T47D (cell line): ENCODE data around the gene FCMR.

Experiments used
- DNase-seq, 2 experiments: peaks; one replicate each; pipeline versions ENCODE4 v3.0.0 to v3.0.0-alpha.2; 2011 to 2012; ENCODE audit warnings: low read depth in 1 of 2, low spot score in 1 of 2
- JUND ChIP-seq: IDR thresholded peaks from 2 replicates; pipeline ENCODE4 v1.6.1; 2012; ENCODE audit warnings: low read depth
- in situ Hi-C: cut with HindIII; loops from 2 replicates; pipeline ENCODE4 v1.10.0; 2016; ENCODE audit warnings: low sequenced_read_pairs, low pct_unique_long_range_greater_than_20kb

The FCMR gene

DNA sequence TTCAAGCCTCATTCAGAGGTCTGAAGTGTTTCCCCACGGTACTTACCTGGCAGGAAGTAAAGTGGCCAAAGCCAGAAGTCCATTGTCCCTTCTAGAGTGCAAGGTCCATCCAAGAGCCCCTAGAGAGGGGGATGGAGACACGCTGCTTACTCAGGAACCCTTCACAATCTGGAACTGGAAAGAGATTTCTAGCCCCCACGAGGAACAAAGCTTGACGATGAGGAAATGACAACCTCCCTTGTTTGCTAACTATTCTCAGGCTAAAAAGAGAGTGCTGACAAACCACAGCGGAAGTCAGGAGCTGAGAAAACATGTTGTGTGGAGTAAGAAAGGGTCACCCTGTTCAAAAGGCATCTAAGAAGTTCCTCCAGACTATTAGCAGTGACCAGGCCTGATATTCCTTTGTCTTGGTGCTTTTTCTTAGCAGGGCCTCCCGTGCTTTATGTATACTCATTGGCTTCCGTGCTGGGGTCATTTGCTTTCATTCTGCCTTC lies at the start of gene FCMR:
FCMR (minus strand) TSS at position 170 of the 494 bp plus-strand sequence; CDS start at position 83, 87 bp downstream.
- in situ Hi-C loops: no loop called here
- no peak for DNase-seq
- no peak for TF ChIP-seq JUND

DNA sequence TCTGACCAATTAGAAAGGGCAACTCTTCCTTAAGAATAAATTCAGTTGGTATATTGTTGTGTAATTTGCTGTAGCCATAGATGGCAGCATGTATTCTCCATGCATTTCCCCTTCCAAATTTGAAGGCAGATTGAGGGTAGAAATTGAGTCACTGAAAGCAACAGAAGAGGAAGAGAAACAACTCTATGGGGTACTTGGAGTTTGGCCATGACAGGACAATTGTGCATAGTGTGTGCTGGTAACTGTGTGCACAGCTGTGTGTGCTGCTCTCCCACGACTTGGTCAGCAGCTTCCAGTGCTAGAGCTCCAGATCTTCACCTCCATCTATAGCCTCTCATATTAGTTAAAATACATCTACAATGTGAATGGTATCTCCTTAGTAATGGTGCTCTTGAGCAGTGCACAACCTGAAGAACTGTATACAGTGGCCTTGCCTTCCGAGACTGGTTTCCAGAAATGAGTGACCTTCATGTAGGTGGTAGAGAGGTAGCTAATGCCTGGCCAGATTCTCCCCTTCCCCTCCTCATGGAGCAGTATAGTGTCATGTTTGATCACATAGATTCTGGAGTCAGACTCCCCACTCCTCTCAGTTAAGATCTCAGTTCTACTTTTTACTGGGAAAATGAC lies 49.4 kb upstream of the FCMR start:
- in situ Hi-C loops: no loop called here
- no peak for TF ChIP-seq JUND
- DNase-seq: no peak

GRCh38 chr1:206970446-206970845 lies 48.7 kb upstream of the FCMR start, which contains the start of gene FCAMR:
Gene FCAMR, minus strand, starts transcription at chr1:206970460. Its CDS starts 335 bp downstream, at chr1:206970125.
- in situ Hi-C loops: no loop called here
- DNase-seq: no peak
- TF ChIP-seq JUND: no peak

DNA sequence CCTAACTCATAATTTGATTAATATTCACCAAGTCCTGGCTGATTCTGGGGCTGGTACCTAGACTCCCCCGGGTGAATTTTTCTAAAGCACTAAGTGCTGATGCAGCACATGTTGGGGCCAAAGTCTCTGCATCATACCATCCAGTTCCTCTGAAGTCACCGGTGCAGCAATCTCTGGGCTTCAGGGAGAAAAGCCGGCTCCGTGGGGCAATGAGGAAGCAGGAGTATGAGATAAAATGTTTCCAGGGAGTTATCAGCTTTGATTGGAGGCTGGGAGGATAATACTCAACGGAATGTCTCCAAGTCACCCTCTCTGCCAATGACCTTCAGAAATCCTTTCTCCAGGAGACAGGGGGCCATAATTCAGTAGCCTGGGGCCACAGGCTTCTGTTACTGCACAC lies 47.3 kb upstream of the FCMR start:
- in situ Hi-C loops: no loop called here
- no peak for DNase-seq
- no peak for TF ChIP-seq JUND

- no peak for DNase-seq
- in situ Hi-C loops: no loop called here
- TF ChIP-seq JUND: no peak
These were observed 45.5 kb upstream of the FCMR start for GRCh38 chr1:206967096-206967849.

DNA sequence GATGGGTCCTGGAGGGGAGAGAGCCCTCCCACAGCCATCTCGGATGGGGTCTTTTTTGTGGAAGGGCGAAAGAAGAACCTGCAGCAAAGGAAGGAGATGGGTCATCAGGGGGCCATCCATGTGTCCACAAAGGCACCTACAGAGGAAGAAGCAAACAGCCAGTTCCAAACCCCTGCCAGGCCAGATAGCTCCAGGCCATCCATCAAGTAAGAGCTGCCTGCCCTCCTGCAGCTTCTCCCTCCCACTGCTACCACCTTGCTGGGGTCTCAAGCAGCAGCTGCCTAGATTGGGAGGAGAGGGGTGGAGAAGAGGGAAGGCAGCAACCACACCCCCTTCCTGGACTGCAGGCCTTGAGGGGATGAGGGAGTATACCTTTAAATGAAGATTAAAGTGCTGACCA lies 44.0 kb upstream of the FCMR start:
- TF ChIP-seq JUND: no peak
- DNase-seq: no peak
- in situ Hi-C loops: no loop called here

- no peak for DNase-seq
These were observed 42.0 kb upstream of the FCMR start for GRCh38 chr1:206963740-206964139.

GRCh38 chr1:206963119-206963712 lies 41.5 kb upstream of the FCMR start:
- in situ Hi-C loops: no loop called here
- no peak for TF ChIP-seq JUND
- no peak for DNase-seq

More at GRCh38 chr1:206963740-206964139, 42.0 kb upstream of the FCMR start:
- in situ Hi-C loops: no loop called here
- TF ChIP-seq JUND: no peak

- DNase-seq: no peak
- in situ Hi-C loops: no loop called here
- TF ChIP-seq JUND: no peak
These were observed 40.5 kb upstream of the FCMR start for GRCh38 chr1:206962272-206962671.

DNA sequence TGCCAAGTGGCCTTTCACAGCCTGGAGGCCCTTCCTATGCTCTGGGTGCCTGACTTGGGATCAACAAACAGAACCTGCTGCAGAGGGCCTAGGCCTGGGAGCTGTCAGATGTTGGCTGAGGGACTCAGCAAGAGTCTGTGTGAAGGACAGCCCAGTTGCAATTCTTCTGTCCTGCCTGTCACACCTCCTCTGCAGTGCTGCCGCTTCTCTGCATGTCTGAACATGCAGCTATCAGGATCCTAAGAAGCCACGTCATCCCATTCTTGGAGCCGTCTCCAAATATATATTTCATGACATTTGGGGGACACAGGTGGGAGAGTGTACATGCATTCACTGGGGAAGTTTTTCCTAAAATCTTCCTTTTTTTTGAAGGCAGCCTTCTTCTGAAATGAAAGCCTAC lies 39.9 kb upstream of the FCMR start:
- no peak for DNase-seq
- no peak for TF ChIP-seq JUND
- in situ Hi-C loops: no loop called here

- in situ Hi-C loops: no loop called here
- no peak for TF ChIP-seq JUND
- no peak for DNase-seq
These were observed 39.1 kb upstream of the FCMR start for GRCh38 chr1:206960676-206961386.

GRCh38 chr1:206958144-206958543 lies 36.4 kb upstream of the FCMR start:
- DNase-seq: no peak

More at GRCh38 chr1:206958144-206958543, 36.4 kb upstream of the FCMR start:
- no peak for TF ChIP-seq JUND
- in situ Hi-C loops: no loop called here
